Stimulated activated CD8-positive, alpha-beta memory T cell treated with anti-CD3 and anti-CD28 coated beads, Interleukin-15, amount 100 ng/mL, for 1 hour (primary cell): Measurements from ENCODE around the gene DSTYK.
"Not testable (repeated sequence)": the region's sequence is repeated elsewhere in the genome, so short reads cannot be mapped to it uniquely, and the experiment has no call there.

Experiments used
- DNase-seq: peaks from one replicate; pipeline ENCODE4 v3.0.0-alpha.2; 2020; ENCODE audit warnings: low read depth

Gene DSTYK

GRCh38 chr1:205214756-205215155, 3.3 kb upstream of the DSTYK start:
- no peak for DNase-seq

DNA sequence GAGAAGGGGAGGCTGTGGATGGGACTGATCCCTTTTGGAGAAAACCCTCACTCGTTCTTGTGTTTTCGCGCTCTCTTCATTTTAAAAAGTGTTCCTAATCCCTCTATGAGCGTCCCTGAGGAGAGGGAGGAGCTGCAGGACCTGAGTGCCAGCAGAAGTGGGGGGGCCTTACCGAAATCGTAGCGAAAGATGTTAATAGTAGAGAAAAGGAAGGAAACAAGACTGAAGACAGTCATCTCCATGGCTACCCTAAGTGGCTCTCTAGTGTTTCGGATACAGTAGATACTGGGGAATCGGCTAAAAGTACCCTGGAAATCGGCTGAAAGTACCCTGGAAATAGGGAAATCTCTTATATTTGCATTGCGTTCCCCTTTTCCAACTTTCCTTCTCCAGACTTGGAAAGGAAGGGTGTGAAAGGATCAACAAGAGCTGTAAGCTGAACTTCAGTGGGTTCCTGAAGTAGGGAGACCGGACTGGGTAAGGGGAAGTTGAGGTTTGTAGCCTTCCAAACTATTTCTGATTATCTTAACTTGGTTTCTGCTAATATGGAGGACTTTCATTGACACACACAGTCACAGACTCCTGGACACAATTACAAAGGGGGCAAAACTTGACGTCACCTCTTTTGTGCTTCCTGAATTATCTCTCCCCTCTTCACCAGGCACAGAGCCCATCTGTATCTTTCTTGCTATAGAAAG, 486 bp upstream of the DSTYK start:
- DNase-seq, result no peak

DNA sequence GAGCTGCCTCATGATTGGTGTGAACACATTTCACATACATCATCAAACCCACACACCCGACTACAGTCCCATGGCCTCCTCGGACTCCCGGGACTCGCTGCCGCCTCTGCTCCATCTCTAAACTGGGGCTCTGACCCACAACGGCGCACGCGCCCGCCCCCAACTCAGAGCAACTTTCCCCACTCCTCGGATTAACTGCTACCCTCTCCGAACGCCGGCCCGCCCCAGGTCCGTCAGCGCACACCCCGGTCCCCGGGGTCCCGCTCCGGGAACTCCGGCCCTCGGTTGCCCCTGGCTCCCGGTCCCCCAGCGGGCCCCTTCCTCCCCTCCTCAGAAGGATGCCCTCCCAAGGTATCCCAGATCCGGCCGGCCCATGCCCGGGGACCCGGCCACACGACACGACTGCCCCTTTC, 740 bp downstream of the DSTYK start:
- no peak for DNase-seq

- DNase-seq, result no peak
Measured at GRCh38 chr1:205208811-205209210, 2.7 kb downstream of the DSTYK start.

GRCh38 chr1:205205055-205205454, 6.4 kb downstream of the DSTYK start:
- DNase-seq, result no peak

GRCh38 chr1:205204552-205204951, 7.0 kb downstream of the DSTYK start:
- DNase-seq, result no peak

DNA sequence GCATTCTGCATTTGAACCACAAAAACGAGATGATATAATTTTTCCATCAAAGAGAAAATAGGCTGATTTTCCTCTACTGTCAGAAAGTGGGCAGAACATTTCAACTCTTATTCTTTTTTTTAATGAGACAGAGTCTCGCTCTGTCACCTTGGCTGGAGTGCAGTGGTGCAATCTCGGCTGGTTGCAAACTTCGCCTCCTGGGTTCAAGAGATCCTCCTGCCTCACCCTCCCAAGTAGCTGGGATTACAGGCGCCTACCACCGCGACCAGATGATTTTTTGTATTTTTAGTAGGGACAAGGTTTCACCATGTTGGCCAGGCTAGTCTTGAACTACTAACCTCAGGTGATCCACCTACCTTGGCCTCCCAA, 11.6 kb downstream of the DSTYK start:
- no peak for DNase-seq

DNA sequence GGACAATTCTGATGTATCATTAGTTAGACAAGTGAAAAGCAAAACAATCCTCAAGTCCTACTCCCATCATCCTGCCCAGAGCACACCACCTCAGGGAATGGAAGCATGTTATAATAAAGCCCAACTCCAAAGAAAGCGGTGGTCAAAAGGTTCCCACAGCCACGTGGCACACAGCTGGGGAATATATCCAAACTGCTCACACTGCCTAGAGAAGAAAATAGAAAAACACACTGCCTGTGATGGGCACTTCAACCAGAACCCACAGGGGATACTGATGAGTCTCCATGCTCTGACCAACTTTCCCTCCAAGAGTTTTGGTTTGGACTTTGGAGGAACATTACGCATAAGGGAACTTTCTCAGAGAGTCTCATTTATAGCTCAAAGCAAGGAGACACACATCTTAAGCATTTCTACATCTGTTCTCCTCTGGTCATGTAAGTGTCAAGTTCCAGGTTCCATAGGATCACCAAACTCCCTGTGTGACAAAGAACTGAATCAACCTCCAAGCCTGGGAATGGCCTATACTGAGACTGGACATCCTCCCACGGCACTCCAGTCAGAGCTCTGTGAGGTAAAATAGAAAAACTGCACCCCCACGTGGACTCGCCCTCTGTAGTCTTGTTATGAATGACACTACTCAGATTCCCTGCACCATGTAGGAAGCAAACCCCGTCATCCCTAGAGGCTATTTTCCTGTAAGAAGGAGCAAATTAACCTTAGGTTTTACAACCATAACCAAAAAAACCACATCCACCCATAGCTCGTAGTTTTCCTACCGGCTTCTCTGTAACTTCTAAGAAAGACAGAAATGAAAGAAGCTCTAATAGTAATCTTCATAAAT, 12.2 kb downstream of the DSTYK start:
- no peak for DNase-seq

GRCh38 chr1:205192287-205192686, 19.2 kb downstream of the DSTYK start:
- DNase-seq, result no peak

GRCh38 chr1:205191622-205192021, 19.9 kb downstream of the DSTYK start:
- no peak for DNase-seq

DNA sequence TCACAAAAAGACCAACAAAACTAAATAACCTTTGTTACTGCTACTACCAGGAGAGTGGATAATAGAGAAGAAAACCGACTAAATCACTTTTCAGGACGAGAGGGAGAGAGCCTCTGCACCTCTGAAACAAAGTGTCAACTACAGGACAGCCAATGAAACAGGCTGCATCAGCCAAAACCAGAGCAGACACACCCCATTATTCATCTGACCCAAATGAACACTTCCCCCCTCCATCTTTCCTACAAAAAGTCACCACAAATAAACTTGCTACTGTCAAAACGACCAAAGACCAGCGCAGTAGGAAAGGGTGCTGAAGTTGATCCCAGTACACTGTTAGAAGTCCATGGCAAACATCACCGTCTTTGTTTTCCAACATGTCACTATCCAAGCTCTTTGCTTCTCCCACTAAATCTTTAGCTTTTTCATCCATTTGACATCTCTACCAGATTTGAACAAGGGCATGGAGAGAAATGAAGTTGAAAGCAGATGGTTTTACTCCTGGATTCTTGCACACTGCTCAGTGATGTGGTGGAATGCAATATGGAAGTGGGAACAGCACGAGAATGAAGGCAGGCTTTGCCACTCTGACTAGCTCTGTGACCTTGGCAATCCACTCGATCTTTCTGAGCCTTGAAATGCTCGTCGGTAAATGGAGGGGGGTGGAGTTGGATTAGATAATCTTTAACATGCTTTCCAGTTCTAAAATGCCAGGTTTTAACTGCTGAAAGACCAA, 20.5 kb downstream of the DSTYK start:
- DNase-seq, result no peak

- no peak for DNase-seq
Measured at GRCh38 chr1:205189131-205189530, 22.4 kb downstream of the DSTYK start.

GRCh38 chr1:205188596-205188995, 22.9 kb downstream of the DSTYK start:
- DNase-seq, result no peak

DNA sequence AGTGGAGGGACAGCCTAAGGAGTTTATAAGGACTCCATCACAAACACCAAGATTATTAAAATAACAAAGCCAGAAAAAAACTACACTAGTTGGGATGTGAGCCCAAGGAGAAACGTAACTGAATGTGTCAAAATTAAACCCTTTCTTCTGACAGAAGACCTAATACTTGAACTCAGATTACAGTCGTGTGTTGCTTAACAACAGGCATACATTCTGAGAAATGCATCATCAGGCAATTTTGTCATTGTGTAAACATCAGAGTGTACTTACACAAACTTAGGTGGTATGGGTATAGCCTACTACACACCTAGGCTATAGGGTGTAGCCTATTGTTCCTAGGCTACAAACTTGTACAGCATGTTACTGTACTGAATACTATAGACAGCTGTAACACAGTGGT, 23.4 kb downstream of the DSTYK start:
- no peak for DNase-seq

- DNase-seq, result no peak
Measured at GRCh38 chr1:205187420-205187819, 24.1 kb downstream of the DSTYK start.

- DNase-seq, result no peak
Measured at GRCh38 chr1:205186191-205186590, 25.3 kb downstream of the DSTYK start.

- no peak for DNase-seq
Measured at GRCh38 chr1:205183676-205184335, 27.7 kb downstream of the DSTYK start.

DNA sequence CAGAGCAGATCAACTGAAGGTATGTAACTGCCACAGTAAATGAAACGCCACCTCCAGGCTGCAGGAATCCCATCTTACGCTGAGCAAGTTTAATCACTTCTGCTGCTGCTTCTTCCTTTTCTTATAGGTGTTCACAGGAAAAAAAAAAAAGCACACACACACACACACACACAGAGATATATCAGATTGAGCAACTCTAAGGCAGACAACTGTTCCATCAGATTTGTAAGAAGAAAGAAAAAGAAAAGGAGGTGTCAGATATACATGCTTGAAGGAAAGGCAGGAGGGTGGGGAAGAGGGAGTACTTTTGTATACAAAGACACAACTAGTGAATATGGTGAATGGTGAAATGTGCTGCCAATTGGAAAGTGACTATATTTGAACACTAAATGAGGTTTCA, 28.6 kb downstream of the DSTYK start:
- DNase-seq, result no peak

- not testable (repeated sequence) for DNase-seq
Measured at GRCh38 chr1:205180331-205180730, 31.2 kb downstream of the DSTYK start.

- no peak for DNase-seq
Measured at GRCh38 chr1:205179842-205180241, 31.7 kb downstream of the DSTYK start.

- no peak for DNase-seq
Measured at GRCh38 chr1:205172729-205173366, 38.7 kb downstream of the DSTYK start.

GRCh38 chr1:205171369-205171768, 40.1 kb downstream of the DSTYK start:
- no peak for DNase-seq
